DMS53 treated with DMSO at 0.1 percent for 48 hours (cell line): ENCODE measurements around the gene AZGP1.
"Not testable (repeated sequence)": the region's sequence is repeated elsewhere in the genome, so short reads cannot be mapped to it uniquely, and the experiment has no call there.

Experiments used
- DNase-seq: peaks from one replicate; lab custom pipeline; 2025; ENCODE audit not compliant: unreplicated experiment; lab: John Stamatoyannopoulos, UW

AZGP1 gene

DNA sequence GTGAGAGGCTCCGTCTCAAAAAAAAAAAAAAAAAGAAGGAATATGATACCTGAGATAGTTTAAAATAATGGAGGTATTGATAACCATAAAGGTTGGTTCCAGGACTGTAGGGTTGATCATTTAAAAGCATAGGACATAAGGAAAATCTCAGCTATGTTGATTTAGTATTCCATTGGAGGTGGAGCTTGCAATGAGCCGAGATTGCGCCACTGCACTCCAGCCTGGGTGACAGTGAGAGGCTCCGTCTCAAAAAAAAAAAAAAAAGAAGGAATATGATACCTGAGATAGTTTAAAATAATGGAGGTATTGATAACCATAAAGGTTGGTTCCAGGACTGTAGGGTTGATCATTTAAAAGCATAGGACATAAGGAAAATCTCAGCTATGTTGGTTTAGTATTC is 23.2 kb downstream of the AZGP1 start:
- DNase-seq, result not testable (repeated sequence)

DNA sequence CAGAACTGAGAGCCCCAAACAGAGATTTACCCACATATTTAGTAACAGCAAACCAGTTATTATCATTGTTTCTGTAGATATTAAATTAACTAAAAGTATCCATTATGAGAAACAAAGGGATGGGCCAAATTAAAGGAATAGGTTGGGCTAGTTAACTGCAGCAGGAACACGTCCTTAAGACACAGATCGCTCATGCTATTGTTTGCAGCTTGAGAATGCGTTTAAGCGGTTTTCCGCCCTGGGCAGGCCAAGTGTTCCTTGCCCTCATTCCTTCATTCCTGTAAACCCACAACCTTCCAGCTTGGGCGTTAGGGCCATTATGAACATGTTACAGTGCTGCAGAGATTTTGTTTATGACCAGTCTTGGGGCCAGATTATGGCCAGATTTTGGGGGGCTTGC is 25.0 kb downstream of the AZGP1 start:
- DNase-seq, result not testable (repeated sequence)

GRCh38 chr7:99949645-99950228 is 26.1 kb downstream of the AZGP1 start:
- peak; percentile 6 for DNase-seq

GRCh38 chr7:99947608-99948007 is 28.2 kb downstream of the AZGP1 start:
- no peak for DNase-seq

DNA sequence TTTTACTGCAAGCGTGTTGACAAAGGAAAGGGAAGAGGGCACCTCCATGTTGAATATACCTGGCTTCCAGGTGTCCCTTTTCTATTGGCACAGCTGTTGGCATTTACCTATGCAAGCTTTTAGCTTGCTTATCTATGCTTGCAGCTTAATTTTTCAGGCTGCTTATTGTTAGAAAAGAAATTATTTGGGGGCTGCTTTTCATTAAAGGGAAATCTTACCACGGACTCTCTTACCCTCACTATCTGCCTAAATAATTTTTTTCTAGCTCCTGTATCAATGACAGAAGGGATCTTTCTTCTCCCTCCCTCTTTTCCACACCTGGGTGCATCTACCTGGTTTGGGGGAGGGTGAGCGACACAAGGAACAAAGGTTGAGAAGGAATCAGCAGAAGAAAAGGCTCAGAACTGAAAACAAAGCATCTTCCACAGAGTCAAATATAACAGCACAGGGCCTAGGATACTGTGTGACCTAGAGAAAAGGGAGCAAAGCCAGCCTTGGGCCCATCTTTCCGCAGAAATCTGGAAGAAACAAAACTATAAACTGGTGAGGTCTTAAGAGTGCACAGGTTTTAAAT is 31.2 kb downstream of the AZGP1 start:
- no peak for DNase-seq

GRCh38 chr7:99943641-99944496 is 32.0 kb downstream of the AZGP1 start:
- peak; percentile 34 for DNase-seq

DNA sequence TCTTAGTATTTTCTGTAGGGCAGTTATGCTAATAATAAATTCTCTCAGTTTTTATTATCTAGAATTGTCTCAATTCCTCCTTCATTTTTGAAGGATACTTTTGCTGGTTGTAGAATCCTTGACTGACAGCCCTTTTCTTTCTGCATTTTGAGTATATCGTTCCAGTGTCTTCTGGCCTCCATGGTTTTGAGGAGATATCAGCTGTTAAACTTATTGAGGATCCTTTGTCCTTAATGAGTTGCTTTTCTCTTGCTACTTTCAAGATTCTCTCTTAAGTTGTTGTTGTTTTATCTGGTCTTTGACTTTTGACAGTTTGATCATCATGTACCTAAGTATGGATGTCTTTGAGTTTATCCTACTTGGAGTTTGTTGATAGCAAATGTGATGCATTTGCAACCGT is 37.5 kb downstream of the AZGP1 start:
- no peak for DNase-seq

- DNase-seq, result not testable (repeated sequence)
Measured at GRCh38 chr7:99935009-99935408, 40.8 kb downstream of the AZGP1 start.

DNA sequence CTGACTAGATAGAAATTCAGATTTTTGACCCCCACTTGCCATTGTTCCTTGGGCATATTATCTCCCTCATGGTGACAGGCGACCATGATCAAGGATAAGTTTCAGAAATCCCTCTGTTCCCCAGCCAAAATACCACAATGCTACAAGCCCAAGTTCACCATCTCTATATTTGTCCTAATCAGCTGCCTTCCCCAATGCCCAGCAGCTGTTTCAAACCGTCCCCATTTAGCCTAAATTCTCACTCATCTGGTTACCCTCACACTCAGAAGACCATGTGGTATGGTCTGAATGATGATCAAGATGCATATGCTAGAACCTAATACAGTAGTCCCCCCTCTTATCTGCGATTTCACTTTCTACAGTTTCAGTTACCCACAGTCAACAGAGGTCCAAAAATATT is 45.5 kb downstream of the AZGP1 start:
- no peak for DNase-seq

DNA sequence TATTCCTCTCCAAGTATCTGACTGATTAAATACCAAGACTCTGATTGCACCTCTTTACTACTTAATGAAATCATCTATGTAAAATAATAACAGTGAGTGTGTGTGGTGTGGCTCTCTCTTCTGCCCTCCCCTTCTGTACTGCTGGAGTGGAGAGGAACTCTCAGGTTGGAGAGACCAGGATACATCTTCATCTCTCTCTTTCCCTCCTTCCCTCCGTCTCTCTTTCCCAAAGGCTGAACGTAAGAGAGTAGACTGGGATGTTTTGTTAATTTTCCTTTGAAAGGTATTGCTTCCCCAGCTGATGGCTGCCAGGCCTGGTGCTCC is 46.1 kb downstream of the AZGP1 start:
- no peak for DNase-seq

DNA sequence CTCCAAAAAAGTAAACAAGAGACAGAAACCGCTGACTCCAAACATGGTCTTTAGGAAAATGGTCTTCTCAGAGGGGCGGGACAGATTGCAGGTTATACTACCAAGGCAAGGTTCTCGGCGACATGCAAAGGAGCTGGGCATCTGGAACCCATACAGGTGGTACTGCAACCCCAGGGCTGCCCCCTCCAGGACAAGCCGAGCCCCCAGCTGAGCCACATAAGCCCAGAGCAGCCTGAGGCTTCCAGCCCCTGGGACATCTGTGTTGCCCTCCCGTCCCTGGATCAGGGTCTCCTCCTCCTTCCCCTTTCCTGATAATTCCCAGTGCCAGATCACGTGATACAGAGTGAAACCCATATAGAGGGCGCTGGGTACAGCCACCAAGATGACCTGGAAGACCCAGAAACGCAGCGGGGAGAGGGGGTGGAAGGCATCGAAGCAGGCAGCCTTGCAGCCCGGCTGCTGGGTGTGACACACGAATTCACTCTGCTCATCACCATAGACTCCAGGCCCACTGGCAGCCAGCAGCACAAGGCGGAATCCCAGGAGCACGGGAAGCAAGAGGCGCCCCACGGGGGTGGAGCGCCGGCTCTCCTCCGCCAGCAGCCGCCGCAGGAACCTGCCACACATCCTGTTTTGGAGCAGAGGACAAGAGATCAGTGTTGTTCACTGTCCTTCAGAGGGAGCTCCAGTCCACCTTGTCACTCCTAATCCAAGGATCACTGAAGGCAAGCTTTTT is 46.7 kb downstream of the AZGP1 start, which contains the start of gene GJC3:
Gene GJC3, minus strand, starts transcription at position 627 of the 736 bp plus-strand sequence. Its CDS starts 0 bp downstream, at position 627.
- DNase-seq, result peak; percentile 89

- no peak for DNase-seq
Measured at GRCh38 chr7:99928188-99928587, 47.6 kb downstream of the AZGP1 start.

GRCh38 chr7:99927536-99927935 is 48.3 kb downstream of the AZGP1 start:
- no peak for DNase-seq

- DNase-seq, result no peak
Measured at GRCh38 chr7:99926321-99926720, 49.5 kb downstream of the AZGP1 start.

- no peak for DNase-seq
Measured at GRCh38 chr7:99923200-99923599, 52.6 kb downstream of the AZGP1 start.

DNA sequence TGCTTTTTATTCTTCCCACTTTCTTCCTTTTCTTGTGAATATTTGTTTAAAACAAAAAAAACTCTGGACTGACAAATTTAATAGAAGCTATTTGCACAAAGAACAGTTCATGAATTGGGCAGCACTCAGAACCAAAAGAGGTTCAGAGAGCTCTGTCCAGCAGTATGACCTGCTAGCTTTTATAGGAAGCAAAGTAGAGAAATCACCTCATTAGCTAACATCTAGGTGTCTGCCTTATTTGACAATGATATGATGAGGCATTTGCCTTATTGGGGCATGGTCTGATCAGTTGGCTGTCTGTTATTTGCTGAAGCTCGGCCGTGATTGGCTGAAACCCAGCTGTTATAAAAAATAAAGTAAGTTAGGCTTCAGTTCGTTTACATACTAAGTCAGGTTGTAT is 55.7 kb downstream of the AZGP1 start:
- no peak for DNase-seq

DNA sequence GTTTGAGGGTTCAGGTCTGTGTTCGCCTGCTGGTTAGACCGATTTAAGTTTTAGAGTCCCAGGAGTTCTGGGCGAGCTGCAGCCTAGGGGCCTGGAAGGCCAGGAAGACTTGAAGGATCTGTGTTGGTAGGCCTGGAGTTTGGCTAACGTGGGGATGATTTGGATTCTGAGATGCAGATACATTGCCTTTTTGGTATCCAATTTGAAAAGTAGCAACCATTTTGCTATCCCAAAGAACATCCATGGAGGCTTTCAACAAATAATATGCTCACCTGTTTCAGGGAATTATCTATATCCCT is 56.1 kb downstream of the AZGP1 start:
- no peak for DNase-seq

DNA sequence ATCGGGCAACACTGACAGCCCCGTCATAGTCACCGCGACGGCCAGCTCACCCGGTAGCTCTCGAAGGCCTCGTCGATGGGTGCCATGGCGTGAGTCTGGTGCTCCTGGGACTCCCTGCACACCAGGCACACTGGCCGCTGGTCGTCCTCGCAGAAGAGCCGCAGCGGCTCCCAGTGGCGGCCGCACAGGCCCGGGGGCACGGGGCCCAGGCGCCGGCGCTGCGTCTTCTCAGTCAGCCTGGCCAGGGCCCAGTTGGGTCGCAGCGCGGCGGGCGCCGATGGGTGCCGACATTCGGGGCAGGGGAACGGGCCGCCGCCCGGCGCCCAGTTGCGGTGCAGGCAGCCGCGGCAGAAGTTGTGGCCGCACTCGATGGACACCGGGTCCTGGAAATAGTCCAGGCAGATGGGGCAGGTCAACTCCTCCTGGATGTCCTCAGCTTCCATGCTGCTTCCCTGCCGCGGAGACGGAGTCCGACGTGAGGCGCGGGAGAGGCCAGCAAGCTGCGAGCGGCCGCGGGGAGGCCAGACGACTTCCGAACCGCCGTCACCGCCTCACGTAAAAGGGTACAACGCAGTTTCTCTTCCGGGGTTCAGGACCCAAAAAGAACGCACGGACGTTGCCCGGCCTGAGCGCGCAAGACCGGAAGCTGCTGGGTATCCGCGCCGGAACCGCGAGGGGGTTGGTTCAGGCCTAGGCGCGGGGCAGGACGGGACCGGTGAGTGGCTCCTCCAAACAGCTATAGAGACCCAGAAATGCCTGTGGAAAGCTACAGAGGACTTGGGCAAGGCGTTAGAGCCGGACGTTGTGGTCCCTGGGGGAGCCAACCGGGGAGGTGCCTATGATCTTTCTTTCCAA is 56.6 kb downstream of the AZGP1 start, which contains the start of gene TRIM4:
Gene TRIM4, minus strand, starts transcription at position 572 of the 855 bp plus-strand sequence. Its CDS starts 129 bp downstream, at position 443.
- DNase-seq, result peak; percentile 81
